ENCODE data around the gene CLHC1.

Gene CLHC1

DNA sequence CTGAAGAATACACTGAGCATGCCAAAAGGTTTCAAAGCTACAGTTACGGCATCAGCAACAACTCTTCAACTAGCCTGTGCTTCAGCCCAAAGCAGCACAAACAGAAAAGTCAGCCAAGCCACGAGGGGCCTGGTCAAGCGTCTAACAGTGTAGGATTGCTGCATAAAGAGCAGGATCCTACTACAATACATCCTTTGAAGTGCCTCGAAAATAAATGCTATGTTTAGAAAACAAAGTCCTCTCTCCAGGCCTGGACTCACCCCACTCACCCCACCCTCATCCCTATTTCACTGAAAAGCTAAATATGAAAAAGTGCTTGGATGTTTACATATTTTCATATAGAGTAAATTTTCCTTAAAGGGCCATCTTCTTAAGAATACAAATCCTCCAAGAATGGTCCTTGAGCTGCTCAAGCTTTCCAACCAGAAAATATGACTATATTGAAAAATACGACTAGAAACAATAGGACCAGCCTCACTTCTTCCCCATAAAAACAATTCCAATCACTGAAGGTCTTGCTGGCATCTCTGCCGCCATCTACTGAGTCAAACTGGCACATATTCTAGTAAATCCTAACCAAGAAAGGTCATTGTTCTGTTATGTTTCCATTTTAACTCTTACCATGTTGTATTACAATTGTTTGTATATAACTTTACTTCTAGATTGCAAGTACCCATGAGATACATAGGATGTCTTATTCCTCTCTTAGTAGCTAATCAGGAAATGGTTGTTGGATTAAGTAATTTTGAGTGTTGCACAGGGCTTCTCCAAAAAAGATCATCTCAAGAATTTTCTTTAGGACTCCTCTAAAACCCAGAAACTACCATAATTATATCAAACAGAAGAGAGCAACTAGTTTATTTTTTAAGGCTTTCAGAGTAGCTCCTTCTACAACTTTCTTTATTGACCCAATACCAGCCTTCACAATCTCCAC is 63.6 kb downstream of the CLHC1 start:
- DNase-seq: peak; percentile 86

DNA sequence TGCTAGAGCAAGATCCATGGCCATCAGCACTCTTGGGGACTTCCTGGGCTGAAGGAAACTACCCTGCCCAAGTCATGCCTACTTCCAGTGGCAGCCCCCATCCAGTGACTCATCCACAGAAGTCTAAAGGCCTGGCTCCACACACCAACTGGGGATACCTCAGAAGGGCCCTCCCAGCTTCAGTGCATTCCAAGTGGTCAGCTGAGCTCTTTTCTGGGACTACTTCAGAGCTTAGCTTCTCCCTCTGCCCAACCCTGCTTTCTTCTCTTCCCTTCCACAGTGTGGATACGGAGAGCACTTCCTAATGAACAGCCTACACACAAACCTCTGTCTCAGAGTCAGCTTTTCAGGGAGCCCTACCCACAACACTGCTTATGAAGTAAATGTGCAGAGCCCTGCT is 66.5 kb downstream of the CLHC1 start:
- DNase-seq: no peak

DNA sequence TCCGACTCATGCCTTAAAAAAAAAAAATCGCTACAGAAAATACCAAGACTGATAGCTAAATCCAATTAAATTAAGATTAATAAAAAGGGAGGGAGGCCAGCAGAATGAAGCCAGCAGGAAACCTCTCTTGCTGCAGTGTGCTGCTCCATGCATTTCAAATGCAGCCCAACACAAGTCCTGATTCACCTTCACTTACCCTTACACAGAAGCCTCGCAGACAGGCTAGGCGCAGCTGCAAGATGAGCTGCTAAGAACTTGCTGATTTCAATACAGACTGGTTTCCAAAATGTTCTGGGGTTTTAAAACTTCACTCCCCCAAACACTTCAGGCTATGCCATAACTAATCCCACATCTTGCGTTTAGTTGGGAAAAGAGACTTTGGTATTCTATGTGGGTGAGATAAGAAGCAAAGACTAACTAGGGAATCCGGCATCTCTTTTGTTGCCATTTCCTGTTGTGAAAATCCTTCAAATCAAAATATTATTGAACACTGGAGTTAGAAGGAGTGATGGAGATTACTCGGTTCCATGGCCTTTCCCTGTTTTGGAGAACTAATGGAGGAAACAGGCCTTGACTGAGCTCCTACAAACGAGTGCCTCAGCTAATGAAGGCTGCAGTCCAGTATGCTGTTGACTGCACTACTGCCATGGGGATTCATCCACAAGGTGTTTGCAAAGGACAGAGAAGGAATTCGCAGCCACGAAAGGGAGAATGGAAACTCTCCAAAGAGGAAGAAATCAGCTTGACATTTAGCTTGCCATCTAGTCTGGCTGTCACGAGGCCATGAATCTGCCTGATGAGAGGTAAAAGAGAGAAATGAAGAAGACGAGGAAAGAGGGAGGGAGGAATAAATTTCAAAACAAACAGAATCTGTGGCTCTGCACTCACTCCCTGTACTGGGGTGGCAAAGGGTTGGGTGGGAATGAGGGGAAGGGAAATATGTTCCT is 67.3 kb downstream of the CLHC1 start:
- no peak for DNase-seq

DNA sequence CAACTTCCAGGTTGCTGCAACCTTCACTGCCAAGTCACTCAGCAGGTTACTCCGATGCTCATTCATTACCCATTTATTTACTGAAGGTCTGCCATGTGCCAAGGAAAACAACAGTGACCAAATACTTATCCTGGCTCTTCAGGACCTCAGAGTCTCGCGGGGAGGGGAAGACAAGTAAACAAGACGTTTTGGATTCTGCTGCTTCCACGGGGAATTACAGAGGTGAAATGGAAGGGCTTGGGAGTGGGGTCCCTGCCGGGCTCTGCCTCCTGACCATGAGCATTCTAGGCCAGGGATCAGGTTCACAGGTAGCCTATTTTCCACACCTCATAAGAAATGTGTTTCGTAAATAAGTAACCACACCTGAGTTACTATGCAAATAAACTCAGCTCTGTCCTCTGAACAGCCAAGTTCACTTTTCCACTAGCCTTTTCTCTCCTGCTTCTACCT is 68.1 kb downstream of the CLHC1 start:
- DNase-seq: no peak

DNA sequence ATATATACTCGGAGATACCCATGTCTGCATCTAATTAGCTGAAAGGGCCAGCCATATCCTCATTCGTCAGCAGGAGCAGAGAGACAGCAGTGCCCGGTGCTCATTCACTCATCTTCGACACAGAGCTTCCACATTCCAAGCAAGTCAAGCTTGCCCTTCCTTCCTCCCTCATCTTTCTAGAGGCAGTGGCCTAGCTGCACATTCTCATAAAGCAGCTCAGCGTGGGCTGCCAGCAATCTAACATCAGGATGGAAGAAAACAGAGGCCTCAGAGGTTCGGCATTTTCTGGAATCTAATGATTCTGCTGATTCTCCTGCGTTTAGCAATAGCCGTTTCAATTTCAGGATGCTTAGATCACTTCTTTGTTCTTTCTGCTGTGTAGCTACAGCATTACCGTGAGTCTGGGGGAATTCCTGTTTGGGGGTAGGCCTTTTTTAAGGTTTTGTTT is 68.8 kb downstream of the CLHC1 start:
- peak; percentile 64 for DNase-seq

DNA sequence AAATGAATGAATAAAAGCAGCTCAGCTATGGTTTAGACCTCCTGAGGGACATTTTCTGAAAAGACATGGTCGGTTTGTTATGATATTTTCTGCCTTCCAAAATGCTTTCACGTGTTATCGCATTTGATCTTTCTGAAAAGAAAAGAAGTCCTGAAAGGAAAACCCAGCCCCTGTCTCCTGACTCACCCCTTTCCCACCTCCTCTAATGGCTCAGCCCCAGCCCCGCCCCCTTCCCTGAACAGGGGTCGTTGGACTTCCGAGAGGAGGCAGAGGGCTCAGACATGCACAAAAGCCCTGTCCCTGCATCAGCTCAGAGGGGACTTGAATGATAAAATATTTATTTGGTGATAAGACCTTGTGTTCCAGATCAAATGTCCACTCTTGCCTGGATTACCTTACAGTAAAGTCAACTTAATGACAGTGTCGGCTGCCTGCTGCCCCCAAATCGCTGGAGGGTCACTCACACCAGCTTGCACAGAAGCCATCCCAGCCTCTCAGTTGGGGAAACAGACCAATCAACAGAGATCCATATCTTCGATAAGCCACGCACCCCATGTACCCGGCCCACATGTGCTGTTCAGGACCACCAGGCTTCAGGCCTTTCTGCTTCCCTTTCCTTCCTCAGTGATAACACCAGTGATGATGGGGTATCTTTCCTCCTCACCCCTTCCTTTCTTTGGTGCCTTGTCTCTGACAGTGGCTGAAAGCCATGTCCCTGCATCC is 69.6 kb downstream of the CLHC1 start:
- no peak for DNase-seq

DNA sequence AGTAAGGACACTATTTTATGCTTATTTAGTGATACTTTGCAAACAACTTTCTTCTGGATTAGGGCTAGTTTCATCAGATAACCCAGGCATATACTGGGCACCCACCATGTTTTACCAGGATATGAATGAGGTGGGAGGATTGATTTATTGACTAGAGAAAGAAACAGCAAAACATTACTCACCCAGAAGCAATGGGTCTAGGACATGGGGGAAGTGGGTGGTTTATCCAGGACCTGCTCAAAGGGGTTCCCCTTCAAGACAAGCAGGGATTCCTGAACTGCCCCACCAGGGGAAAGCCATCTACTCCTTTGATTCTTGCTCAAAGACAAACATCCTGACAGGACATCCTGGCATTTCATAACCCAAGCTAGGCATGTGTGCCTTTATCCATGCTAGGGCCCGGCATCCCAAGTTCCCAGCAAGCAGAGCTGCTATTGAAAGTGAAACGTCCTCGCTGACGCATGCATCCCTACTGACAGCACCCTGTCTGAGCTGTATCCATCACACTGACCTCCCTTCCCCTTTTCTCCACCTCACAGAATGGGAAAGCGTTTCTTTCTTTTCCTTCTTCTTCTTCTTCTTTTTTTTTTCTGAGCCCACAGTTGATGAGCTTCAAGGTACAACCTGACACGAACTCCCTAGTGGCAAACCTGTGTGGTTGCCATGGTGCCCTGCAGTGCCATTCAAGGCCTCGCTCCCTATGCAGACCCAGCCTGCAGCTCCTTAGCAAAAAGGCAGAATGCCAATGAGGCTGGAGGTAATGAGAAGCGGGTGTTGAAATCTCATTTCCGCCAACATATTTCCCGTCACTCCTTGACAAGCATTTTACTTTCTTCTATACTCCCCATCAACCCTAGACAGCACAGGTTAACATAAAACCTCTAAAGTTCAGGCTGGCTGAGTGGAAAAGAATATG is 70.5 kb downstream of the CLHC1 start:
- no peak for DNase-seq

DNA sequence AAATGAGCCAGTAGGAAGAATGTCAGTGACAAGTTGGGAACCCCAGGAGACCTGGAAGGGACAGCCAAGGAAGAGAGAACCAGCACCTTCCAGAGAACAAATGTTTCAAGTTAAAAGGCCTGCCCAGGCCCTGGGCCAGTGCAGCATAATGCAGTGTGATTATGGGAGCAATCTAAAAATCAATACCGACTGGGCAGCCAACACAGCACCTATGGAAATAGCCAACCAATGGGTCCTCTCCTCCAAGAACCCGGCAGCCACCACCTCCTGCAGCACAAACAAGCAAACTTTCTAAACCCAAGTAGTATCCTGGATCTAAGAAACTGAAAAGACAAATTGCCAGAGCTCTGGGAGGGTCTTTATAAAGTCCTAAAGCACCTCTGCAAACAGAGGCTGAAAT is 71.7 kb downstream of the CLHC1 start:
- DNase-seq: peak; percentile 42

DNA sequence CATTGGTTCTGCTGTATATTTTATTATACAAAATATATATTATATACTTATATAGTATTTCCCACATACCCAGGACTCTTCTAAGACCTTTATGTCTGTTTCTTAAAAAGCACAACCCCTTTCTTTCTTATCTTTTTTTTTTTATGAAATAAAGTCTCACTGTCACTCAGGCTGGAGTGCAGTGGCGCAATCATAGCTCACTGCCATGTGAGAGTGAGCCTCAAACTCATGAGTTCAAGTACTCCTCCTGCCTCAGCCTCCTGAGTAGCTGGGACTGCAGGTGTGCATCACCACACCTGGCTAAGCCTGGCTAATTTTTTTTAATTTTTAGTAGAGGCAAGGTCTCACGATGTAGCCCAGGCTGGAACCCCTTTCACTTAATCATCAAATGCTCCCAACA is 72.3 kb downstream of the CLHC1 start:
- DNase-seq: no peak

DNA sequence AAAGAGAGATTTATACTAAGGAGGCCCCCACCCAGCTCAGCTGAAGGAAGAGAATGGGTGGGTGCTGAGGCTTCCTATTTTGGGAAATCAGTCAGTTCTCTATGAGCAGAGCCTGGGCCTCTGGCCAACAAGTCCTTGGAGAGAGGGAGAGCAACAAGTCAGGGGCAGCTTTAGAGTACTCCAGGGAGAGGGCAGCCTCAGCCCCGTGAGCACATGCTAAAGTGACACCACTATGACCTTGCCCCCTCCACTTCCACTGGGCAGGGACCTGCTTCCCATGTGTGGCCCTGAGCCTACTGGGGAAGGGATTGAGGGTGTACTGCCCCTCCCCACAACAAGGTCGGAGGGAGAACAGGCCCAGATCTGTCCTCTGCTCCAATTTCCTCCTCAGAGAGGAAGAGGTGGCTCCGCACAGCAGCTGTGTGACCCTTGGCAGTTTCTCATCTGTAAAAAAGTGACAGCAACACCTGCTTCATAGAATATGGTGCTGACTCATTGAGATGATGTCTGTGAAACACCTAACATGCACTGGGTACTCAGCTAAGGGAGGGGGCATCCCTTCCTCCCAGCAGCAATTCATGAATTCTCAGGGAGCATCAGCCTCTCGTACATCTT is 72.9 kb downstream of the CLHC1 start:
- DNase-seq: no peak

DNA sequence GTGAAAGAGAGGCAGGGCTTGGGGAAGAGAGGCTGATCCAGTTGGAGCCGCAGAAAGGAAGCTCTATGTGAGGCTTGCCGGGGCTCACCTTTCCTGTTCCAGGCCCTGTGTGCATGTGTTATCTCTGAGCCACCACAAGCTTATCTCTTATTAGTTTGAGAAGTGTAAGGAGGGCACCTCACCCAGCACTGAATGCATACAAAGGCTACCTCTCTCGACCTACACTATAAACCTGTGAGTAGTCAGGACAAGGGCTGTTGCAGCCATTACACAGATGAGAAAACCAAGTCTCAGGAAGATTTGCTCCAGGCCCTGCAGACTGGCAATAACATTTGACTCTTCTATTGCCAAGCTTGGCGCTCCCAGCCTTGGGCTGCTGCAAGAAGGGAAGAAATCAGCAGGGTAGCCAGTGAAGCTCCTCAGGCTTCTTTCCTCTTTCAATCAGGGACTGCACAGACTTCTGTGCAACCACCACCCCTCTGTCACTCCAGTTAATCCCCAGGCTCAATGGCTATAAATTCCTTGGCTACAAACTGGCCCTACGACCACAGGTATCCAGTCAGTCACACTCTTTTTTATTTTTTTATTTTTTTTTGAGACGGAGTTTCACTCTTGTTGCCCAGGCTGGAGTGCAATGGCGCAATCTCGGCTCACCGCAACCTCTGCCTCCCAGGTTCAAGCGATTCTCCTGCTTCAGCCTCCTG is 73.8 kb downstream of the CLHC1 start:
- no peak for DNase-seq

DNA sequence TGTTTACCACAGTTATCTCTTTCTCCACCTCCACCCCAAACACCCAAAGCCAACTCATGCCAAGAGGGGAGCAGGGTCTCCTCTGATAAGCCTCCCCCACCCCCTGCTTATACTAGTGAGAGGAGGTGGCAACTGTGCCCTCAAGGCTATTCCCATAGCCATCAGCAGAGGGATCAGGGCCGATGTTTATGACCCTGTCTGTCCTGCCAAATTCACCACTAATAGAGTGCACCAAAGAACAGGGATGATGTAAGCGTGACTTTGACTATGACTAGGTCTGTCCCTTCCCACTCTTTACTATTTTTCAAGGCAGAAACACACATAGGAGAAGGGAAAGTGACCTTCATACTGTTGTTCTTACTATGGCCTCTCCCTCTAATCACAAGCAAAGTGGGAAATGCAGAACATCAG is 74.6 kb downstream of the CLHC1 start:
- DNase-seq: no peak

DNA sequence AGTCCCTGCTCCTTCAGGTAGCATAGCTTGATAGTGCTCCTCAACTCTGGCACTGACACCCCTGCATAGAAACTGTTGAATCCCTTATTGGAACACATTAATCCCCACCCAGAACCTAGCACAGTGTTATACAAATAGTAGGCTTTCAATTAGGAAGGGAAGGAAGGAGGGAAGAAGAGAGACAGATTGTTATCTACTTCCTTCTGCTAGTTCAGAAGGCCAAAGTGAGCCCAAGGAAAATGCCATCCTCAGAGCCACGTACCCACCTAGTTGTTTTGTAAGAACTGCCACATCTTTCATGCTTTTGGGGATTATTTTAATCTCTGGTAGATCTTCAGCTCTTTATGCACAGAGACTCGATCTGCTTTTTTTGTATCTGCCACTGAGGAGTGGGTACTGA is 75.1 kb downstream of the CLHC1 start:
- DNase-seq: no peak

DNA sequence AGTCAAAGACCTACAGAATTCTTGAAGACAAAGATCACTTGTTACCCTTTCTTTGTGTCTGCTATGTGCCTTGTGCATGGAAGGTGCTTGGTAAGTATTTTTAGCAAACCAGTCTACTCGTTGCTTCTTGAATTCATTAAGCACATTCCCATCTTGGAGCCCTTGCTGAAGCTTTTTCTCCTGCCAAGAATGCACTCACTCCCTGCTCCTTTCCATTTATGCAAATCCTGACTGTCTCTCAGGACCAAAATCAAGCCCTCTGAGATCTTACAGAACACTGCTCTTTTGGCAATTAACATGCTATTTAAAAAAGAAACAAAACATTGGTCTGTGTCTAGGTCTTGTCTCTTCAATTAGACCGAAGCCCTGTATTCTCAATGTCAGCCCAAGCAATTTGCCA is 75.8 kb downstream of the CLHC1 start:
- no peak for DNase-seq

DNA sequence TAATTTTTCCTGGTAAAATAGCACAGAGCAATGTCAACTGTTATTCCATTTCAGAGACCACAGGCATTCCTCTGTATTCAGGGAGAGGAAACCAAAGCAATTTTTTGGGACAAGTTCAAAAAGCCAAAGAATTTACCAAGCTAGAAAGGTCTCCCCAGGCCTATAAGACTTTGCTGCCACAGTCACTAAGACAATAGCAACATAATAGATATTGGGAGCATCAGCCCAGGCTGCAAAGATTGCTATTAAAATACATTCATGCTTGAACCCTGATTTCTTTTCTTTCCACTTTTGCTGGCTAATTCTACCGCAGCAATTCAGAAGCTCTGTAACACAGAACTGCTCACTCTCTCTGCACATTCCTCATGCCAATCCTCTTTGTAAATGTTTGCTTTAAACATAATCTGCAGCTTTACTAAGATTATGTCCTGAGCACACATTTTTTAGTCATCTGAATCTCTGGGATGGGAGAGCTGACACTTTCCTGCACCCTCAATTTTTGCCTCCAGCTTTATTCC is 76.3 kb downstream of the CLHC1 start:
- DNase-seq: peak; percentile 61

DNA sequence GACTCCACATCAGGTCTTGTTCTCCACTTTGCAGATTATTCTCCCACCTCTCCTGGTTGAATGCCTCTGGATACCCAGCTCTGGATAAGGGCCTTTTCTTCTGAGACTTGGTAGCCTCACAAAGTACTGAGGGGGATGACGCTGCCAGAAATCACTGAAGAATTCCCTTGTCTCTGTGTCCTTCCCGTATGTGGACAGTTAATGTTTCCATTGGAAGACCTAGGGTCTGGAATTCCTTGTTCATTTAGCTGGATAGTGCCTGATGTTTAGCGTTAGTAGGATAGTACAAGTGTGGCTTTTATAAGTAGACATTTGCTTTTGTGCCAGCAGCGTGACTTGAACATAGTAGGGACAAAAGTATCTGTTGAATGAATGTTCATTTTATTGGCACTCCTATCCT is 76.9 kb downstream of the CLHC1 start:
- DNase-seq: no peak

DNA sequence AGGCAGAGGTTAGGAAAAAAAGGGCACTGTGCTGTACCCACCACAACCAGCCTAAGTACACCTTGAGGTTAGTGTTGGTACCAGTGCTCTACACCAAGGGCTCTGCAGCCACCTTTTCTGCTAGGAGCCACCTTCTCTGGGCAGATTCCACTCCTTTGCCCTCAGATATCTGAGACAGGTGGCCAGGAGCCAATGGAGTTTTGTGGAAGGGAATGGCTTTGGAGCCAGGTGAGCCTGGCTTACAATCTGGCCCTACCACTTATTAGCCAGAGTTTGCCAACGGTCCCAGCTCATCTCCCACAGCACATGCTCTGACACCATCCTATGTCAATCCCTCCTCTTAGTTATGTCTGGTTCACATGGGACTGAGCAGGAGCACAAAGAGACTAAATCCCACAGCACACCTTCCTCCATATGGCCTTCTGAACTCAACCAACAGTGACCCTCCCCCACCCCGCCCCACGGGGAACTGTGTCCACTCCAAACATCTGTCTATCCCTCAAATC is 77.5 kb downstream of the CLHC1 start:
- no peak for DNase-seq

DNA sequence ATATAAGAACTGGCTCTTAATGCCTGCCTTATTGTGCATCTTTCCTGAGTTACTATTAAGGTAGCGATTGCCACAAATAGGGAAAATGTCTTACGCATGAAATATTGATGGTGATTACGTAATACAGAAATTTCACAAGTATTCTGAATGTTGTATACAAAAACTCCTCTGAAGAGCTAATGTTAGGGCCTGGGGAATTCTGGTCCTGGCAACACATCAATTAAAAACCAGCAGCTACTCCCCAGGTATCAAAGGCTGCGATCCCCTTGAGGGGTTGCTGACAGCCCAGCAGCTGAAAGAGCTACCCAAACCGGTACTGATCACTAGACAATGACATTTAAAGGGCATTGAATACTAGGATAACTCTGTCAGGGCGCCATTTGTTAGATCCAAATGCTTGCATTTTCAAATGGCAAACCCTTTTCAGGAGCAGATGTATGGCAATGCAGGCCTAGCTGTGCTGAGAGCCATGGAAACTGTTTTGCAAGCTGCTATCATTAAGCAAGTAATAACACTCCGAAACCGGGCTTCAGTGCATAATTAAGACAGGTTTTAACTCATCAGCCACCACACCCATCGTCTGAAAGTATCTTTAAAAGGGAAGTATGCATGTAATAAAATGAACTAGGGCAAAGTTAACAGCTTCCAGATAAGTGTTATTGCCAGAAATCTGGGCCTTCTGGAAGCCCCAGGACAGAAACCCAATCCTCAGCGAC is 78.4 kb downstream of the CLHC1 start:
- peak; percentile 35 for DNase-seq
